Gastroesophageal sphincter (tissue), 4 donors: Measurements from ENCODE around the gene FAM118A. TPM values are rescaled to one million over a fixed set of nuclear protein-coding genes. Genes with fewer than 3 reads are reported as not detected.

Source experiments
- ATAC-seq: fragments of 150-250 bp; one replicate; pipeline ENCODE4 v1.9.1; 2016; ENCODE audit warnings: mild to moderate bottlenecking, moderate library complexity
- H3K27ac ChIP-seq, 4 donors: fragments of 200-600 bp; sonication (generic) in 3 of 4; 1 replicate in 3 of 4; 2 replicates in 1 of 4; pipeline ENCODE4 v1.5.1; 2016 to 2019
- H3K27me3 ChIP-seq: fragments of 200-600 bp; sonication (generic); one replicate; pipeline ENCODE4 v1.5.1; 2019
- H3K36me3 ChIP-seq, 2 donors: fragments of 200-600 bp; sonication (generic); one replicate each; pipeline ENCODE4 v1.5.1; 2019; ENCODE audit warnings: control low read depth in 1 of 2
- H3K4me1 ChIP-seq, 3 donors: fragments of 200-600 bp; sonication (generic); 1 replicate in 2 of 3; 2 replicates in 1 of 3; pipeline ENCODE4 v1.5.1; 2016 to 2019; ENCODE audit warnings: control low read depth in 2 of 3
- H3K4me3 ChIP-seq, 2 donors: fragments of 200-600 bp; sonication (generic); one replicate each; pipeline ENCODE4 v1.5.1; 2019; ENCODE audit warnings: mild to moderate bottlenecking in 1 of 2, moderate library complexity in 1 of 2
- H3K9me3 ChIP-seq, 3 donors: fragments of 200-600 bp; sonication (generic); one replicate each; pipeline ENCODE4 v1.5.1; 2017 to 2019; ENCODE audit warnings: control low read depth in 2 of 3
- CTCF ChIP-seq, 4 experiments: fragments of 200-600 bp in 2 of 4; fragments of 450-650 bp in 2 of 4; sonication (generic) in 1 of 4; IDR thresholded peaks; one replicate each; pipeline ENCODE4 v1.5.1; 2017 to 2019; ENCODE audit warnings: antibody characterized with exemption in 4 of 4, mild to moderate bottlenecking in 2 of 4, moderate library complexity in 2 of 4
- EP300 ChIP-seq: sonication (generic); formaldehyde crosslinking; IDR thresholded peaks from one replicate; pipeline ENCODE4 v1.6.1; 2017; ENCODE audit warnings: antibody characterized with exemption, mild to moderate bottlenecking
- POLR2A ChIP-seq, 2 donors: fragments of 450-650 bp; IDR thresholded peaks; one replicate each; pipeline ENCODE4 v1.6.1; 2017; ENCODE audit warnings: antibody characterized with exemption in 2 of 2, mild to moderate bottlenecking in 2 of 2, moderate library complexity in 1 of 2
- POLR2AphosphoS5 ChIP-seq: sonication (generic); formaldehyde crosslinking; IDR thresholded peaks from one replicate; pipeline ENCODE4 v1.6.1; 2017; ENCODE audit warnings: antibody characterized with exemption
- WGBS, 2 donors: methylation state at CpG; one replicate each; pipeline ENCODE4 v1.1.5; 2018; ENCODE audit warnings: low coverage in 1 of 2; 5-methylcytosine and 5-hydroxymethylcytosine counted together
- total RNA-seq, 4 donors: library from RNA; depleted of rRNA; stranded (reverse); fragments of >200 nt; gene quantifications; one replicate each; pipeline ENCODE4 v1.1.0, GENCODE V29; 2016

The FAM118A gene
- total RNA-seq, 4 donors from 2014 or later: 17.4 to 82.9 (median 29.6) TPM

- no peak for ATAC-seq
- TF ChIP-seq POLR2A (IDR thresholded peaks at IDR 0.05): no peak
- TF ChIP-seq POLR2AphosphoS5: no peak
- no peak for TF ChIP-seq EP300
- no peak for TF ChIP-seq CTCF (IDR thresholded peaks at IDR 0.05)
- Histone ChIP-seq H3K9me3 (no peaks in the 10 kb centered on the region), H3K4me3 (no peak overlapping the region), H3K27ac (no peak overlapping the region), H3K4me1 (peaks cover 0 to 18% (median 3%) of the 10 kb centered on the region in 3 donors), H3K27me3 (no peaks in the 10 kb centered on the region), H3K36me3 (no peaks in the 10 kb centered on the region)
- WGBS, 2 donors: 100% methylated on average over 1 of the region's 9 CpGs
Measured at GRCh38 chr22:45306139-45306538, 3.6 kb upstream of the FAM118A start.

- Histone ChIP-seq H3K27ac (peak overlapping the region in 2 of 4 donors; percentile 86 to 94), H3K9me3 (no peaks in the 10 kb centered on the region), H3K36me3 (no peaks in the 10 kb centered on the region), H3K27me3 (no peaks in the 10 kb centered on the region), H3K4me1 (peaks cover 0 to 35% (median 8%) of the 10 kb centered on the region in 3 donors), H3K4me3 (no peak overlapping the region)
- 86% methylated on average over 4 of the region's 6 CpGs; no CpG with 5 or more reads in 1 of the 2 donors for WGBS, 2 donors
- no peak for ATAC-seq
- TF ChIP-seq EP300 (no peak), CTCF (IDR thresholded peaks at IDR 0.05) (no peak), POLR2AphosphoS5 (no peak), POLR2A (IDR thresholded peaks at IDR 0.05) (no peak)
Measured at GRCh38 chr22:45308391-45308956, 1.3 kb upstream of the FAM118A start.

- ATAC-seq: no peak
- 68 to 76% methylated on average over 6 to 18 of the region's 25 CpGs for WGBS, 2 donors
- peaks cover 0 to 40% (median 8%) of the 10 kb centered on the region in 3 donors for H3K4me1 ChIP-seq
- TF ChIP-seq POLR2AphosphoS5 (no peak), CTCF (IDR thresholded peaks at IDR 0.05) (no peak), POLR2A (IDR thresholded peaks at IDR 0.05) (no peak), EP300 (no peak)
- H3K27me3 ChIP-seq: no peaks in the 10 kb centered on the region
- no peaks in the 10 kb centered on the region for H3K9me3 ChIP-seq
- H3K27ac ChIP-seq: peak overlapping the region; percentile 5 to 94 (median 86)
- peak overlapping the region; percentile 22 to 77 for H3K4me3 ChIP-seq
- H3K36me3 ChIP-seq: no peaks in the 10 kb centered on the region
Measured at GRCh38 chr22:45308957-45309421, 745 bp upstream of the FAM118A start.

GRCh38 chr22:45310331-45310976 is 720 bp downstream of the FAM118A start:
- H3K27ac ChIP-seq: peak overlapping the region; percentile 36 to 94 (median 86)
- no peak for ATAC-seq
- H3K4me3 ChIP-seq: peak overlapping the region; percentile 54 to 77
- WGBS, 2 donors: 10 to 25% methylated on average over 2 to 5 of the region's 33 CpGs
- no peaks in the 10 kb centered on the region for H3K27me3 ChIP-seq
- H3K9me3 ChIP-seq: no peaks in the 10 kb centered on the region
- H3K36me3 ChIP-seq: no peaks in the 10 kb centered on the region
- peaks cover 0 to 43% (median 8%) of the 10 kb centered on the region in 3 donors for H3K4me1 ChIP-seq
- TF ChIP-seq POLR2A (IDR thresholded peaks at IDR 0.05) (no peak), EP300 (no peak), CTCF (IDR thresholded peaks at IDR 0.05) (no peak), POLR2AphosphoS5 (no peak)
